VCaP (cell line): ENCODE data around the gene ABCC1.

ENCODE experiments used
- H3K27ac ChIP-seq: fragments of 450-650 bp; 2 replicates; pipeline ENCODE4 v1.5.1; 2017
- CTCF ChIP-seq: fragments of 450-650 bp; conservative IDR thresholded peaks from 2 replicates; pipeline ENCODE4 v1.5.1; 2017; ENCODE audit warnings: mild to moderate bottlenecking, moderate library complexity

Gene ABCC1

GRCh38 chr16:16120044-16120381 lies 170.6 kb downstream of the ABCC1 start:
- H3K27ac ChIP-seq: no peak overlapping the region
- no peak for TF ChIP-seq CTCF

DNA sequence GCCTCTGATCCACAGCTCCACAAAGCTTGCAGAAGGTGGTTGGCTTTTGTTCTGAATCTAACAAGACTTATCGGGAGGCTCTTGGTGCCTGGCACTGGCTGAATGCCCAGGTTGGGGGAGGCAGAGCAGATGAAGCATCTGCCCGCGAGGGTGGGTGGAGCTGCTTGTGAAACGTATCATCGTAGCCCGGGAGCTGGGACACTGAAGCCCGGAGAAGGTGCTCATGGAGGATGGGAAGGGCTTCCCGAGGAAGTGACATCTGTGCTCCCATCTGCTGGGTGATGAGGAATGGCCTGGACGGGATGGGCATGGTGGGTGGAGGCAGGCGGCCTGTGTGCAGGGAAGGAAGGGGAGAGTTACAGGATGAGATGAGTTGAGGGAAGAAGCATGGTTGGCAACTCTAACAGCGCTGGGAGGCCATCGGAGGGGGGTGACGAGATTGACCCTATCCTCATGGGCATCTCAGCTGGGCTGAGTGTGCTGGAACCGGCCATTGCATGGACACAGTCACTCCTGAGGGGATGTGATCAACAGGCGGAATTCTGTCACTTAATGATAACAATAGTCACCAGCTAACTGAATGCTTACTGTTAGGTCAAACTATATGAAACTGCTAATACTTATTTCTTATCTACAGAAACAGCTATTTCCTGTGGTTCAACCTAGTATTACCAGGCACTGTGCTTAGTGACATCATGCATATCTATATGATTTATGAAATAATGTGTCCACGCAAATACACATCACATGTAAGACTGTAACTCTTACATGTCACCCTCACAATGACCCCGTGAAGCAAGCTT lies 171.2 kb downstream of the ABCC1 start:
- TF ChIP-seq CTCF: no peak
- H3K27ac ChIP-seq: no peak overlapping the region

- H3K27ac ChIP-seq: no peak overlapping the region
- no peak for TF ChIP-seq CTCF
Measured at GRCh38 chr16:16121185-16121727, 171.8 kb downstream of the ABCC1 start.

GRCh38 chr16:16122264-16122663 lies 172.8 kb downstream of the ABCC1 start:
- H3K27ac ChIP-seq: no peak overlapping the region
- no peak for TF ChIP-seq CTCF

DNA sequence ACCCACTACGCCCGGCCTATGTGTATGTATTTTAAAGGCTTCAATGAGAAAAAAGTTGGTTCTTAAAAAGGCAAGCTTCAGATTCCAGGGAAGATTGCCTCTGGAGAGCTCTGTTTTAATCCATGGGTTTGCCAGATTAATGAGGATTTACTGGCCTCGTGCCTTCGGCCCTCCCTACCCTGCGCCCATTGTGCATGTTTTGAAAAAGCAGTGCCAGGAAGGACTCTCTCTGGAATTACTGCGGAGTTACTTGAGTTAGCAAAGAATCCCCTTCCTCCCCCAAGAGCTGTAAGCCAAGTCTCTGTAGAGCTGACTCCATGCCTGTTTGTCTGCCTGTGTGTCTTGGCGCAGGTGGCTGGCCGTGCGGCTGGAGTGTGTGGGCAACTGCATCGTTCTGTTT lies 175.0 kb downstream of the ABCC1 start:
- no peak overlapping the region for H3K27ac ChIP-seq
- no peak for TF ChIP-seq CTCF

DNA sequence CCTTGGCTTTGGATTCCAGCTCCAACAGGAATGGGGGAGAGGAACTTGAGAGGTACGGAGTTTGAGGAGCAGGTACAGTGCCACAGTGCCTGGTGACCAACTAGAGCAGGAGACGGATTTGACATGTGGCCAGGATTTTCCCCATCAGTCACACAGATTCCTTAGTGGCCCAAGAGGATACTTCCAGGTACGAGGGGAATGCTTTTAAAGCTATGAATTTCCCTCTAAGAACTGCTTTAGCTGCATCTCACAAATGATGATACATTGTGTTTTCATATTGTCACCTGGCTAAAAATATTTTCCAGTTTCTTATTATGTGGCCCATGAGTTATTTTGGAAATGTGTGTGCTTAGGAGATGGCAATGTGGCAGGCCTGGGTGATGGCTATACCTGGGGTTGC lies 175.6 kb downstream of the ABCC1 start:
- H3K27ac ChIP-seq: no peak overlapping the region
- no peak for TF ChIP-seq CTCF

DNA sequence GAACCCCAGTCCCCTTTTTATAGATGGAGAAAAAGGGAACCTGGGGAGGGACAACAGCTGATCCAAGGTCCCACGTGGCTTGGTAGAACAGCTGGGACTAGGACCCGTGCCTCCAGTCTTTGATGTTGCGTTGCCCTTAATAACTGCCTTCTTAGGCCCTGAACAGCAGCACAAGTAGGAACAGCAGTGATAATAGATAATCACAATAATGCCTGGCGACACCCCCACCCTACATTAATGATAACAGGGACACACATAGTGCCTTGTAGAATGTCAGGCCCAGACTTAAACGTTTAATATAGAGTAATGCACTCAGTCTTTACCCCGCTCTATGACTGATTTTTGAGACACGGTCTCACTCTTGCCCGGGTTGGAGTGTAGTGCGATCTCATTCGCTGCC lies 177.5 kb downstream of the ABCC1 start:
- no peak for TF ChIP-seq CTCF
- H3K27ac ChIP-seq: no peak overlapping the region
